CD4-positive, alpha-beta T cell (primary cell): ENCODE results near the gene KCND2. TPM values are rescaled to one million over a fixed set of nuclear protein-coding genes. Genes with fewer than 3 reads are reported as not detected.

ENCODE experiments used
- ATAC-seq: fragments of 200-7000 bp; cut with Tn5 transposase; one replicate; pipeline ENCODE4 v1.10.0; 2022; ENCODE audit warnings: mild to moderate bottlenecking; ENCODE audit not compliant: poor library complexity
- CTCF ChIA-PET: fragments of 350-600 bp; sonication (Branson Sonifier 250); formaldehyde crosslinking; loops from one replicate; lab custom pipeline; 2021; ENCODE audit warnings: antibody characterized with exemption, inconsistent platforms; lab: Charles Lee
- POLR2A ChIA-PET: fragments of 350-600 bp; sonication (Branson Sonifier 250); formaldehyde crosslinking; loops from one replicate; lab custom pipeline; 2021; ENCODE audit warnings: antibody characterized with exemption, inconsistent platforms; lab: Charles Lee
- DNase-seq, 14 experiments: peaks; one replicate each; pipeline ENCODE4 v3.0.0-alpha.2; 2013 to 2020; ENCODE audit warnings: mixed read lengths in 2 of 14
- H3K27ac ChIP-seq, 2 donors: one replicate each; pipeline versions ENCODE4 v1.5.1 to v1.7.0; 2013; ENCODE audit warnings: low read length in 2 of 2, low read depth in 1 of 2, mild to moderate bottlenecking in 1 of 2
- H3K27me3 ChIP-seq, 2 experiments: 1 replicate in 1 of 2; 2 replicates in 1 of 2; pipeline versions ENCODE4 v1.6.1 to v1.7.0; 2013; ENCODE audit warnings: low read length in 2 of 2, control low read depth in 1 of 2, mild to moderate bottlenecking in 1 of 2, moderate library complexity in 1 of 2; ENCODE audit not compliant: insufficient read depth in 2 of 2, control insufficient read depth in 1 of 2
- H3K36me3 ChIP-seq: one replicate; pipeline ENCODE4 v1.6.1; 2013; ENCODE audit warnings: low read length, control low read depth; ENCODE audit not compliant: insufficient read depth
- H3K4me1 ChIP-seq: one replicate; pipeline ENCODE4 v1.6.1; 2013; ENCODE audit warnings: low read length, control low read depth; ENCODE audit not compliant: insufficient read depth
- H3K4me3 ChIP-seq: one replicate; pipeline ENCODE4 v1.5.1; 2013; ENCODE audit warnings: mild to moderate bottlenecking, low read length, moderate library complexity
- H3K9me3 ChIP-seq, 2 experiments: 1 replicate in 1 of 2; 2 replicates in 1 of 2; pipeline versions ENCODE4 v1.6.1 to v1.7.0; 2013; ENCODE audit warnings: low read length in 2 of 2, mild to moderate bottlenecking in 2 of 2, control low read depth in 1 of 2, moderate library complexity in 1 of 2; ENCODE audit not compliant: control insufficient read depth in 1 of 2, insufficient read depth in 1 of 2
- H3K27ac Mint-ChIP-seq: one replicate; pipeline ENCODE4 v1.8.0; 2020; ENCODE audit warnings: mixed read lengths
- H3K27me3 Mint-ChIP-seq: one replicate; pipeline ENCODE4 v1.8.0; 2021; ENCODE audit warnings: mixed read lengths
- H3K36me3 Mint-ChIP-seq: one replicate; pipeline ENCODE4 v1.8.0; 2021; ENCODE audit warnings: low read depth, mixed read lengths
- H3K4me1 Mint-ChIP-seq: one replicate; pipeline ENCODE4 v1.8.0; 2021; ENCODE audit warnings: low read depth, mixed read lengths
- H3K4me3 Mint-ChIP-seq: one replicate; pipeline ENCODE4 v1.8.0; 2020; ENCODE audit warnings: mild to moderate bottlenecking, mixed read lengths
- H3K9me3 Mint-ChIP-seq: one replicate; pipeline ENCODE4 v1.8.0; 2020; ENCODE audit warnings: mixed read lengths
- CTCF ChIP-seq: fragments of 200-600 bp; IDR thresholded peaks from one replicate; pipeline ENCODE4 v1.8.0; 2022; ENCODE audit warnings: antibody characterized with exemption, mild to moderate bottlenecking
- intact Hi-C, 2 experiments: fragments of 100-400 bp; cut with DNase I in 1 of 2; cut with micrococcal nuclease in 1 of 2; formaldehyde crosslinking; loops; one replicate each; pipeline versions ENCODE4 v1.15.1 to v1.9.0; 2023 to 2025; cut with DNase I, micrococcal nuclease
- total RNA-seq, 174 experiments: library from RNA in 2 of 174; stranded (reverse) in 2 of 174; gene quantifications; one replicate each; pipeline ENCODE4 v1.2.3 and lab custom pipeline; 2021 to 2026

Gene KCND2
- total RNA-seq, 2 experiments from 2014 or later = not detected

- Histone ChIP-seq H3K36me3 (no peaks in the 10 kb centered on the region), H3K9me3 (peaks cover 0 to 5% of the 10 kb centered on the region in 2 experiments), H3K4me1 (no peaks in the 10 kb centered on the region), H3K27ac (no peak overlapping the region), H3K4me3 (no peak overlapping the region), H3K27me3 (no peaks in the 10 kb centered on the region)
- TF ChIP-seq CTCF = no peak
- Mint-ChIP-seq H3K36me3 (no peaks in the 10 kb centered on the region), H3K27me3 (no peaks in the 10 kb centered on the region), H3K4me1 (no peaks in the 10 kb centered on the region), H3K4me3 (no peak overlapping the region), H3K9me3 (peaks cover 3% of the 10 kb centered on the region), H3K27ac (no peak overlapping the region)
- intact Hi-C loops = no loop called here
- CTCF ChIA-PET = no interaction called here
- no peak for ATAC-seq
- POLR2A ChIA-PET = no interaction called here
- no peak for DNase-seq
Measured at GRCh38 chr7:120628251-120628650, 355.3 kb downstream of the KCND2 start.

- Histone ChIP-seq H3K4me1 (no peaks in the 10 kb centered on the region), H3K27me3 (no peaks in the 10 kb centered on the region), H3K36me3 (no peaks in the 10 kb centered on the region), H3K27ac (no peak overlapping the region), H3K9me3 (no peaks in the 10 kb centered on the region), H3K4me3 (no peak overlapping the region)
- Mint-ChIP-seq H3K36me3 (no peaks in the 10 kb centered on the region), H3K9me3 (no peaks in the 10 kb centered on the region), H3K27ac (no peak overlapping the region), H3K4me1 (no peaks in the 10 kb centered on the region), H3K4me3 (no peak overlapping the region), H3K27me3 (no peaks in the 10 kb centered on the region)
- ATAC-seq = no peak
- TF ChIP-seq CTCF = no peak
- intact Hi-C loops = no loop called here
- no peak for DNase-seq
- ChIA-PET CTCF (no interaction called here), POLR2A (no interaction called here)
Measured at GRCh38 chr7:120639884-120640283, 366.9 kb downstream of the KCND2 start.

GRCh38 chr7:120645966-120646365 lies 373.0 kb downstream of the KCND2 start:
- Histone ChIP-seq H3K4me3 (no peak overlapping the region), H3K9me3 (peaks cover 0 to under 1% of the 10 kb centered on the region in 2 experiments), H3K27ac (no peak overlapping the region), H3K27me3 (no peaks in the 10 kb centered on the region), H3K36me3 (no peaks in the 10 kb centered on the region), H3K4me1 (no peaks in the 10 kb centered on the region)
- Mint-ChIP-seq H3K27me3 (no peaks in the 10 kb centered on the region), H3K4me1 (no peaks in the 10 kb centered on the region), H3K4me3 (no peak overlapping the region), H3K36me3 (no peaks in the 10 kb centered on the region), H3K9me3 (peaks cover 3% of the 10 kb centered on the region), H3K27ac (no peak overlapping the region)
- ChIA-PET POLR2A (no interaction called here), CTCF (no interaction called here)
- no peak for TF ChIP-seq CTCF
- DNase-seq = no peak
- intact Hi-C loops = no loop called here
- ATAC-seq = no peak
